Smooth muscle cell of the brain vasculature (primary cell): ENCODE data around the gene RNF151.
"Not testable (repeated sequence)": the region's sequence is repeated elsewhere in the genome, so short reads cannot be mapped to it uniquely, and the experiment has no call there.

Source experiments
- DNase-seq: peaks from one replicate; pipeline ENCODE4 v3.0.0-alpha.2; 2012; ENCODE audit warnings: low read depth, low spot score

The RNF151 gene

GRCh38 chr16:1959269-1960039 is 7.2 kb upstream of the RNF151 start, which contains the start of gene NDUFB10:
TSS of gene NDUFB10 (plus strand) at chr16:1959538. CDS start at chr16:1959625, 87 bp downstream.
- no peak for DNase-seq

DNA sequence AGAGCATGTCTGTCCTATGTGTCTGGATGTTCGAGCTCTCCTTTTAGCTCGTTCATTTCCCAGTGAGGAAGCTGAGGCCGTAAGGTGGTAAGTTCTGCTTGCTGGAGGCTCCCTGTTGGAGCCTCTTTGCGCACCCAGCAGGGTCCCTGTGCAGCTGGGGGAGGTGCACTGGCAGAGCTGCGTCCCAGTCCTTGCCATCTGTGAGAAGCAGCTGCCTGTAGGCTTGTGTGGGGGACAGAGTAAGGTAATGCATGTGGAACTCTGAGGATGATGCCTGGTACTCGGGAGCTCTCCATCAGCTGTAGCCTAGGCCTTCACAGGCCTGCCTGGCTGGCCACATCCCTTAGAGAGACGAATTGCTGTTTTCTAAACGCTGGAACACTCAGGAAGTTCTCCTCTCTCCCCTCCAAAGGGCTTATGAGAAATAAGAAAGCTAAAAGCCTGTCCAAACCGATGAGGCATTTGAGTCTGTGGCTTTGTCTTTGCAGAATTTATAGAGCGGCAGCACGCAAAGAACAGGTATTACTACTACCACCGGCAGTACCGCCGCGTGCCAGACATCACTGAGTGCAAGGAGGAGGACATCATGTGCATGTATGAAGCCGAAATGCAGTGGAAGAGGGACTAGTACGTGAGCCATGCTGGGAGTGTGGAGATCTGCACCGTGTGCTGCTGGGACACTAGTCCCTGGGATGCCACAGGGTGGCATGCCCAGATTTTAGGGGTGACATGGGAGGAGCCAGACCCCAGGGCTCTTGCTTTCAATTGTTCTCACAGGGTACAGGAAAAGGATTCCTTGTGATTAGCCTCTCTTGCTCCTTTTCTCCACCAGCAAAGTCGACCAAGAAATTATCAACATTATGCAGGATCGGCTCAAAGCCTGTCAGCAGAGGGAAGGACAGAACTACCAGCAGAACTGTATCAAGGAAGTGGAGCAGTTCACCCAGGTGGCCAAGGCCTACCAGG is 5.7 kb upstream of the RNF151 start:
- DNase-seq = no peak

GRCh38 chr16:1961651-1962067 is 5.0 kb upstream of the RNF151 start:
- no peak for DNase-seq

- not testable (repeated sequence) for DNase-seq
Measured at GRCh38 chr16:1962161-1963153, 4.2 kb upstream of the RNF151 start.

- no peak for DNase-seq
Measured at GRCh38 chr16:1963806-1964505, 2.7 kb upstream of the RNF151 start.

GRCh38 chr16:1964506-1965395 is 1.9 kb upstream of the RNF151 start, which contains the start of gene RPS2:
TSS of gene RPS2 (minus strand) at chr16:1964826. CDS start at chr16:1964625, 201 bp downstream.
- DNase-seq = peak; percentile 97

DNA sequence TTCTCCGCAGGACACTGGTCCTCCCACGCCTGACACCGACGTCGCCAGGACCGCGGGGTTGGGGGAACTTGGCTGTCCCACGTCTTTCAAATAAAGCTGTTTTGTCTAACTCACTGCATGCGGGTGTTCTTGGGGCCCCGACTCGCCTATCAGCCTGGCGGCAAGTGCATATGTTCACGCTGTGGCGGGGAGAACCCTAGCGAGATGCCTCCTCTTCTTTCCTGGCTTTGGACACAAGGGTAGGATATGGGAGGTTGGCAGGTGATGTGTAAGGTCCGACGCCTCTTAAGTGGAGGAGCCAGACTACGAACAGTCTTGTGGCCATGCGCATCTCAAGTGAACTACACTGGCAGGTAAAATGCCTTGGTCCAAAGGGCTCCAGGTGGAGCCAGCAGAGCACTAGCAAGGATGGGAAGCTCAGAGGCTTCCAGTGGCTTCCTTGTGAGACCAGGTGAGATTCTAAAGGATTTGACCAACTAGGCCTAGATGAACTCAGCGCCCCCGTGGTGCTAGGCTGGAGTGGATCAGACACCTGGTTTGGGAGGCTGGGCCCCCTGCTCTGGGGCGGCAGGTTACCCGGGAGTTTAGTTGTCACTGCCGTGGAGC is 1.2 kb upstream of the RNF151 start:
- no peak for DNase-seq

- DNase-seq = no peak
Measured at GRCh38 chr16:1968146-1968953, 1.7 kb downstream of the RNF151 start.

GRCh38 chr16:1971796-1972489 is 5.3 kb downstream of the RNF151 start, which contains the start of gene TBL3:
TSS of gene TBL3 (plus strand) at chr16:1972053. CDS start at chr16:1972165, 112 bp downstream.
- DNase-seq = peak; percentile 83

GRCh38 chr16:1972490-1972877 is 5.8 kb downstream of the RNF151 start:
- no peak for DNase-seq

- DNase-seq = no peak
Measured at GRCh38 chr16:1973461-1974156, 7.0 kb downstream of the RNF151 start.

GRCh38 chr16:1974157-1975070 is 7.8 kb downstream of the RNF151 start:
- DNase-seq = no peak

DNA sequence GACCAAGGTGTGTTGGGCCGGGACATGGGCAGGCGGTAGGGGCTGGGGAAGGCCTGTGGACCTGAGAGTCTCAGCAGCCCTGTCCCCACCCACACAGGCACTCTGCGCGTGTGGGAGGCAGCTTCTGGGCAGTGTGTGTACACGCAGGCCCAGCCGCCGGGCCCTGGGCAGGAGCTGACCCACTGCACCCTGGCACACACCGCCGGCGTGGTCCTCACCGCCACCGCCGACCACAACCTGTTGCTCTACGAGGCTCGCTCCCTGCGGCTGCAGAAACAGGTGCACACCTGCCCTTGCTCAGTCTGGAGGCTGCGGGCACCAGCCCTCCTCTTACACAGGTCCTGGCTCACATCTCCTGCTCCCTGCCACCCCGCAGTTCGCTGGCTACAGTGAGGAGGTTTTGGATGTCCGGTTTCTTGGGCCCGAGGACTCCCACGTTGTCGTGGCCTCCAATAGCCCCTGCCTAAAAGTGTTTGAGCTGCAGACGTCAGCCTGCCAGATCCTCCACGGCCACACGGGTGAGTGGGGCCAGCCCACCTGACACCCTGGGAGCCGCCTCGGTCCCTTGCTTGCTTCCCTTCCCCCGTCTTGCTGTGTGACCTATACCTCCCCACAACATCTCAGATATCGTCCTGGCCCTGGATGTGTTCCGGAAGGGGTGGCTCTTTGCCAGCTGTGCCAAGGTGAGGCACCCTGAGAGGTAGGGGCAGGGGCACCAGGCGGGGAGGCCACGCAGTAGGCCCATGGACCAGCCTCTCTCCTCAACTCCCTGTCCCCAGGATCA is 9.0 kb downstream of the RNF151 start:
- no peak for DNase-seq

DNA sequence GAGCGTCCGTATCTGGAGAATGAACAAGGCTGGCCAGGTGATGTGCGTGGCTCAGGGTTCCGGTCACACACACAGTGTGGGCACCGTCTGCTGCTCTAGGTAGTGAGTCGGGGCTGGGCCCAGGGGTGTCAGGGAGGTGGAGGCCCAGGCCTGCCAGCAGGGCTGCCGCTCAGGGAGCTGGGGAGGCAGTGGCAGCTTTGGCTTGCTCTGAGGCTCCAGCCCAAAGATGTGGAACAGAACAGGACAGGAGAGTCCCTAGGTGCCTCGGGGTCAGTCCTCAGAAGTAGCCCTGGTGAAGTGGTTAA is 9.5 kb downstream of the RNF151 start:
- no peak for DNase-seq
